Measurements from ENCODE around the gene RNF19B.

Gene RNF19B

GRCh38 chr1:32900371-32900955, 64.1 kb downstream of the RNF19B start:
- DNase-seq (ENCODE audit: low spot score): no peak

- DNase-seq (ENCODE audit: low spot score): no peak
These were observed 64.9 kb downstream of the RNF19B start for GRCh38 chr1:32899586-32900296.

GRCh38 chr1:32898958-32899357, 65.7 kb downstream of the RNF19B start:
- DNase-seq (ENCODE audit: low spot score): no peak

- no peak for DNase-seq (ENCODE audit: low spot score)
These were observed 66.6 kb downstream of the RNF19B start for GRCh38 chr1:32898056-32898455.

- DNase-seq (ENCODE audit: low spot score): no peak
These were observed 67.2 kb downstream of the RNF19B start for GRCh38 chr1:32897082-32898049.

GRCh38 chr1:32896451-32896850, 68.2 kb downstream of the RNF19B start:
- no peak for DNase-seq (ENCODE audit: low spot score)

- DNase-seq (ENCODE audit: low spot score): no peak
These were observed 69.0 kb downstream of the RNF19B start for GRCh38 chr1:32895325-32896215.

- no peak for DNase-seq (ENCODE audit: low spot score)
These were observed 69.9 kb downstream of the RNF19B start for GRCh38 chr1:32894681-32895080.

- DNase-seq (ENCODE audit: low spot score): no peak
These were observed 70.5 kb downstream of the RNF19B start for GRCh38 chr1:32894019-32894600.

GRCh38 chr1:32893198-32894018, 71.2 kb downstream of the RNF19B start:
- DNase-seq (ENCODE audit: low spot score): no peak

- DNase-seq (ENCODE audit: low spot score): peak; percentile 75
These were observed 72.0 kb downstream of the RNF19B start for GRCh38 chr1:32892368-32893197.

- DNase-seq (ENCODE audit: low spot score): no peak
These were observed 73.0 kb downstream of the RNF19B start for GRCh38 chr1:32891630-32892029.

GRCh38 chr1:32891241-32891570, 73.4 kb downstream of the RNF19B start:
- no peak for DNase-seq (ENCODE audit: low spot score)

- DNase-seq (ENCODE audit: low spot score): no peak
These were observed 73.9 kb downstream of the RNF19B start for GRCh38 chr1:32890516-32891240.

GRCh38 chr1:32889731-32890278, 74.8 kb downstream of the RNF19B start:
- no peak for DNase-seq (ENCODE audit: low spot score)

GRCh38 chr1:32888677-32889420, 75.8 kb downstream of the RNF19B start:
- DNase-seq (ENCODE audit: low spot score): no peak

- DNase-seq (ENCODE audit: low spot score): no peak
These were observed 76.5 kb downstream of the RNF19B start for GRCh38 chr1:32888134-32888533.

- DNase-seq (ENCODE audit: low spot score): no peak
These were observed 77.0 kb downstream of the RNF19B start for GRCh38 chr1:32887623-32888022.

Data from hepatic stellate cell (primary cell).